Fibroblast of skin of scalp (primary cell): ENCODE measurements around the gene ST6GALNAC4.
"Not testable (repeated sequence)": the region's sequence is repeated elsewhere in the genome, so short reads cannot be mapped to it uniquely, and the experiment has no call there.

Experiments used
- DNase-seq: peaks from one replicate; pipeline ENCODE4 v3.0.0-alpha.2; 2013

Gene ST6GALNAC4

DNA sequence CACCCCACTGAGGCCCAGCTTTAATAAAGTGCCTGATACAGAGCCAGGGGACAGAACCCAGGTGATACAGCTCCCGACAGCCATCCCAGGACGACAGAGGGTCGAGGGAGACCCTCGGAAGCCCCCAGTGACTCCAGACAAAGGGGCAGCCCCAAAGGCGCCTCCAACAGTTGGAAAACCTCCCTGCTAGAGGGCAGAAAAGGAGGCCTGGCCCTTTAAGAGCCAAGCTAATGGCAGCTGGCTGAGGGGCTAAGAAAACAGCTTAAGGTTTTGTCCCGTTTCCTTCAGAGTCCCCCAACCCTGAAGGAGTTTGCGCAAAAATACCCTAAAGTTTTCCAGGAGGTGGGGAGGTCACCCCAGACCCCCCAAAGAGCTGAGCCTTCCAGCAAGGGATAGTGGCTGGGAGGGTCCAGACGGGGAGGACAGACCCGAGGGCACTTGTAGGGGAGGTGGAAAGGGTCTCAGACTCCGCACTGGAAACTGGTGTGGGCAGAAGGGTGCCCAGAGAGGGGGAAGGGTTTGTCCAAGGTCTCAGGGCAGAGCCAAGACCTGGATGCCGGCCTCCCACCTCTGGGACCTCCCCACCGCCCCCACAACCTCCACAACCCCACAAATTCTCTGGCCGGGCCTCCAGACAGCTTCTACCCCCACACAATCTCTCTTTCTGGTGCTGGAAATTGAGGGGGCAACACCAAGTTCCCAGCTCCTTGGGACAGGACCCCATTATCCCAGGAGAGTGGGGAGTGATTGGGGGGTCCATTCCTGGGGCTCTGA lies 31.1 kb downstream of the ST6GALNAC4 start:
- no peak for DNase-seq

DNA sequence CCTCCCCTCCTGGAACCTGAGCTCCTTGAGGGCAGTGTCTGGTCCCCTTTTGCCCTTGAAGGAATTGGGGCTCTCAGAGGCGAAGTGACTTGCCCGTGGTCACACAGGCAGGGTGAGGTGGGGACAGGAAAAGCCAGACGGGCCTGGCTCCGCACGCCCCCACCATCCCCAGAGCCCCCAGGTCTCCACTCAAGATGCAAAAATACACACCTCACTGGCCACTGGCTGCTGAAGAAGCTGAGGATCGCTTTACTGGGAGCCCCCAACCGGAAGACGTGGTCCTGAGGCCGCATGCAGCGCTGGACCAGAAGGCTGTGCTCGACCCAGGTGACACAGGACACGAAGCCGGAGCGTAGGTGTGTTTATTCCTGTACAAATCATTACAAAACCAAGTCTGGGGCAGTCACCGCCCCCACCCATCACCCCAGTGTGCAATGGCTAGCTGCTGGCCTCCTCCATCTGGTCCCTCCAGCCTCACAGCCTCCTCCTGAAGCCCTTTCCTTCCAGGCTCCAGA lies 31.8 kb downstream of the ST6GALNAC4 start:
- DNase-seq, result no peak

GRCh38 chr9:127884427-127884911 lies 32.4 kb downstream of the ST6GALNAC4 start:
- peak; percentile 50 for DNase-seq

DNA sequence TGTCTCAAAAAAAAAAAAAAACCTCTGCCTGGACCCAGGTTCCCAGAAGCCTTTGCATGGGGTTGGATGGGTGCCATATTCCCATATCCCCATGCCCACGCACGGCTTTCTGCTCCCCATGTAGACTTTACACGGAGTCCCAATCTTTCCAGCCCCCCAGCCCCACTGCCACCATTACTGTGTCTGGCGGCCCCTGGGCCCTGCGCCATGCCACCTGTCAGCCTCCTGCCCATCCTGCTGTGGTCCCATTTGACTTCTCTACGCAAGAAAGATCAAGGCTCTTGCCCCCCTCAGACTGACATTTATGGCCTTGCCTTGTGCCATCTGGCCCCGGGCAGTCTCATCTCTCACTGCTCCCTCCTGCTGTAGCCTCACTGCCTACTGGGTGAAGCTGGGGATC lies 32.9 kb downstream of the ST6GALNAC4 start:
- DNase-seq, result no peak

DNA sequence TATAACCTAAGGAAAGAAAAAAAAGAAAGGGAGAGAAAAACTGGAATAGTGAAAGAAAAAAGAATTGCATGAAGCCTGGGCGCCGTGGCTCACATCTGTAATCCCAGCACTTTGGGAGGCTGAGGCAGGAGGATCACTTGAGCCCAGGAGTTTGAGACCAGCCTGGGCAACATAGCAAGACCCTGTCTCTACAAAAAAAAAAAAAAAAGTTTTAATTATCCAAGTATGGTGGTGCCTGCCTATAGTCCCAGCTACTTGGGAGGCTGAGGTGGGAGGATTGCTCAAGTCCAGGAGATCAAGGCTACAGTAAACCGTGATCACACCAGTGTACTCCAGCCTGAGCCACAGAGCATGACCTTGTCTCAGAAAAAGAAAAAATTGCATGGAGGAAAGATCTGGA lies 35.1 kb downstream of the ST6GALNAC4 start:
- not testable (repeated sequence) for DNase-seq

DNA sequence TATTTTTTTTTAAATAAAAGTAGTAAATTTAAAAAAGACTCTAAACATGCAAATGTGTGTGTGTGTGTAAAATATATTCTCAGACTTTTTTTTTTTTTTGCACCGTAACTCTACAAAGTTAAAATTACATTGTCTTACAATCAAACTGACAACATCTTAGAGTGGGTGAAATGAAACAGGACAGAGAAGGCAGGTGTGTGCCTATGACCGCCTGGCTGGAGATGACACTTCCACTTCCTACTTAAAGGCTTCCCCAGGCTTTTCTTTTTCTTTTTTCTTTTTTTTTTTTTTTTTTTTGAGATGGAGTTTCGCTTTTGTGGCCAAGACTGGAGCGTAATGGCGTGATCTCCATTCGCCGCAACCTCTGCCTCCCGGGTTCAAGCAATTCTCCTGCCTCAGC lies 36.7 kb downstream of the ST6GALNAC4 start:
- no peak for DNase-seq

DNA sequence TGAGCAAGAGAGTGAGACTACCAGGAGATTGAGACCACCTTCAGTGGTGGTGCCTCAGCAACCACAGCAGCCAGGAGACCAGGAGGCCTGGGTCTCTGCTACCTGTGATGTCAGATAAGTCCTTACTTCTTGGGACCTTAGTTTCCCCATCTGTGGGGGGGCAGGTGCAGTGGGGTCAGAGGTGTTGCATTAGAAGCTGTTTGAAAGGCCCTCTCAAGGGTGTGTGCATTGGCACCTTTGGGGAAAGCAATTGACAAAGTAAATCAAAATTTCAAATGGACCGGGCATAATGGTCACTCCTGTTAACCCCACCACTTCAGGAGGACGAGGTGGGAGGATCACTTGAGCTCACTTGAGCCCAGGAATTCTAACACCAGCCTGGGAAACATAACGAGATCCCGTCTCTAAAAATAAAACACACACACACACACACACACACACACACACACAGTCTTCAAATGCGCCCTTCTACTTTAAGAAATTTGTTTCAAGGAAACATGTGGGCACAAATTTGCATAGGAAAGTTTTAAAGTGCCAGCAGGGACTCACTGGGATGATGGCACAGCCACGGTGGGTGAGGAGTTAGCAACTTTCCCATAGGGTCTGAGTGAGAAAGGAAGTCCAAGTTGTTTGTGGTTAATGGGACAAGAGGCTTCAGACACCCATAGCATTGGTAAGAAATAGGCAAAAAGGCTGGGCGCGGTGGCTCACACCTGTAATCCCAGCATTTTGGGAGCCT lies 38.0 kb downstream of the ST6GALNAC4 start:
- no peak for DNase-seq

GRCh38 chr9:127878001-127878651 lies 38.7 kb downstream of the ST6GALNAC4 start:
- no peak for DNase-seq

GRCh38 chr9:127877566-127877998 lies 39.3 kb downstream of the ST6GALNAC4 start, which contains the start of gene AK1:
AK1 (minus strand) TSS chr9:127877675; CDS start chr9:127874617, 3,058 bp downstream.
- DNase-seq, result peak; percentile 65

DNA sequence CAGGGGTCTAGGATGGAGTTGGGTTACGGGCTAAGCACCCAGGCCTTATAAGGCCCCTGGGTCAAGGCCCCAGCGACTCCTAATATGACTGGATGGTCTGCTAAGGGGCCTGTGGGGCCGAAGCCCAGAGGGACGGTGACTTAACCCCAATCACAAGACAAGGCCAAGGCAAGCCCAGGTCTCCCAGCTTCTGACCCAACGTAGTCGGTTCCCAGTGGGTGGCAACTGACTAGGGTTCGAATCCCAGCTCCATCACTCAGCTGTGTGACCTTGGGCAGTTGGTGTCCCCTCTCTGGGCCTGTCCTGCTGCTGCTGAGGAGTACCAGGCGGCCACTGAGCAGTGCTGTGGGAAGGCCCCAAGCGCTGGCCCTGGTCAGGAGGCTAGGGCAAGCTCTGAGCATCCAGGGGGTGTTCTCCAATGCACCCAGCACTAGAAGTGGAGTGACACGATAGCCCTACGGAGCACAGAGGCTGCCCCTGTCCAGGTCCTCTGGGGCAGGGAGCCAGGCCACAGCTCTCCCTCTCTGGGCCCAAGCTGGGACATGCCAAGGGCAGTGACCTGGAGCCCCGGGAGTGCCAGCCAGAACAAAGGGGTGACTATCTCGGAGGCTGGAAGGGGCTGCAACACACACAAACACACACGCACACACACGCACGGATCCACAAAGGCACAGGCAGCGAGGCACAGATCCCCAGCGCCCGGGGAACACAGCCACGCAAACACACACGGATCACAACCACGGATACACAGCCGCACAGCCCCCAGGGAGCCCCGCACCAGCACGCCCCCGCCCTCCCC lies 39.9 kb downstream of the ST6GALNAC4 start:
- no peak for DNase-seq

DNA sequence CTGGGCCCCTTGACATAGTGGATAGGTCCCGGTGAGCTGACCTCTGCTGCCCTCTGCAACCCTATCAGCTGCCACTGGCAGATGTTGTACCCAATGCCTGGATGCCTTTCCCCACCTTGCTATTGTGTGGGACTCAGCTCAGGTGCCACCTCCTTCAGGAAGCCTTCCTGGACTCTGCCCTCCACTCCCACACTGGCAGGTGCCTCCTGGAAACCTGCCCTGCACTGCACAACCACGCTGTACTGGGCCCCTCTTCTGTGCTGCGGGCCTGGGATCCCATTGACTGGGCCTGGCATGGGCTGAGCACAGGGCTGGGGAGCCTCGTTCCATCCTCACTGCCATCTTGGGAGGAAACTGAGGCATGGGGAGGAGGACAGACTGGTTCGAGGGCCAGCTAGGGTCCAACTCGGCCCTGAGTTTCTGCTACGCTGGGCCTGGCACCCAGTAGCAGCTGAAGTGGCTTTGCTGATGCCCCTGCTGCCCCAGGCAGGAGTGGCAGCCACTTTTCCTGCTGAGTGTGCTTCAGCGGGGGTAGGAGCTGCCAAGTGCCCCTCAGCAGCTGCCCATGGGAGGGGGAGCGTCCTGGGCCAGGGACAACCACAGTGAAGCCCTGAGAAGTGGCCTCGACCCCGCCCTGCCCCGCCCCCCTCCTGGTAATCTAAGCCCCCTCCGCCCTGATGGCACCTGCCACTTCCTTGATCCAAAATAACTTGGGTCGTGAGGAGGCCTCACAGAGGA lies 40.6 kb downstream of the ST6GALNAC4 start:
- no peak for DNase-seq

GRCh38 chr9:127875306-127875966 lies 41.4 kb downstream of the ST6GALNAC4 start:
- peak; percentile 65 for DNase-seq

DNA sequence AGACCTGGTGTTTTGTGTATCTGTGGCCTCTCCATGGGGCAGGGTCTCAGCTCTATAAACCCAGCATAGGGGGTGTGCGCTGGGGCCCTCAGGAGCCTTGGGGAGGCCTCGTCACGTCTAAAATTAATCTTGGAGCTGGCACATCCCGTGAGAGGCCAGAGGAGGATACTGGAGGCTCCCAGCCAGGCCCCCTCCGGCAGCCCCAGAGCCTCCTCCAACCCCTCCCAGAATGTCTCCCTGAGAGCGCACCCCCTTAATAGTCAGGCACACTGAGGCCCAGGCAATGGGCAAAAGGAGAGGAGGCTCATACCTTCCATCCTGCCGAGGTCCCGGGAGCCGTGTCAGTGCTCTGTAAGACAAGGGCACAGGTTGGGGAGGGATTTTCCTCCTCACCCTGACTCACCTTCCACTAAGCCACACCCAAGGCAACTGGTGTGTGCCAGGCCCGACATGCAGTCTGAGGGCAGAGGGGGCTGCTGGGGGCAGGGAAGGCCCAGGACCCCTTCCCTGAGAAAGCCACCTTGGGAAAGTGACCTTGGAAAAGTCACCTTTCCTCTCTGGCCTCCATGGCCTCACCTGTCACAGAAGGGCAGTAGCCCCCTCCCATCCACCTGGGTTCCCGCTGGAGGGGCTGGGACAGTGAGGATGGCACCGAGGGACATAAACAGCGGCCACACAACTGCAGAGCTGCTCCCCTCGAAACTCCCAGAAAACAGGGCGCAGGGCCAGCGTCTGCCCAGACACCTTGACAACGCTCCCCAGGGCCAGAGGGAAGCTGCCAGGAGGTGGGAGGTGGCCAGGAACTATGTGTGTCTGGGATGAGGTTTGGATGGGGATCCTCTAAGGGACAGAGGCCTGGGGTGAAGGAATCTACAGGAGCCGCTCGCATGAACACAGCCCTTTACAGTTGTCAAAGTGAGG lies 42.3 kb downstream of the ST6GALNAC4 start:
- DNase-seq, result no peak

DNA sequence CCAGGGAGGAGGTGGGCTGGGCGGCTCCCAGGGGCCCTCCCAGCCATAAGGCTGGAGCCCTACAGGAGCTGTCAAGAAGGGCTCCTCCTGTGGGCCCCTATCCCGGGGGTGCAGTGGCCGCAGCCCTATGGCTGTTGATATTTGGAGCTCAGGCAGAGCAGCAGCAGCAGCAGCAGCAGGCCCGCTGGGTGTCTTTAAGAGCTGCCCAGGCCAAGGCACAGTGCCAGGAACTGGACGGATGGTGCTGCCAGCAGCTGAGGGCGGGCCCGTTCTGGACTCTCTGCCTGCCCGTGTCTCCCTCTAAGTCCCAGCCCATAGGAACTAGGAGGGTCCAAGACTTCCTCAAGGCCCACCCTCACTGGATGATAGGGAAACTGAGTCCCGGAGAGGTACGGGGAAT lies 43.0 kb downstream of the ST6GALNAC4 start:
- DNase-seq, result no peak

DNA sequence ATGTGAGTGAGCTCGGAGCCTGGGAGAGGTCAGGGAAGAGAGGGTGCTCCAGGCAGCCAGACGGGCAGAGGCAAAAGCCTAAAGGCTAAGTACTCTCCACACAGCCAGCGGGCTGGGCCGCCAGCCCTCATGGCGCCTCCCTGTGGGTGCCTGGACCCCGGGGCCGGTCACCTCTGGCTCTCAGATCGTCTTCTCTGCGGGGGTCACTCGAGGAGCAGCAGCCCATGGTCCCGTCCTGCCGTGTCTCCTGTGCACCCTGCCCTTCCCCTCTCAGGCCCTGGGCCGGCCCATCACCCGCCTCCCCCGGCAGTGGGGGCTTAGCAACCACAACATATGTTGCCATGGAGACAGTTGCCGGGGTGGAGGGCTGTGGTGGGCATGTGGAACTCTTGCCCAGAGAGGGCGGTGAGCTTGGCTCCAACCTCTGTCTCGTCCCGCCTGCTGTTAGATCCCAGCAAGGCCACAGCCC lies 43.6 kb downstream of the ST6GALNAC4 start:
- DNase-seq, result no peak

- DNase-seq, result no peak
Measured at GRCh38 chr9:127872369-127873222, 44.2 kb downstream of the ST6GALNAC4 start.

- DNase-seq, result no peak
Measured at GRCh38 chr9:127871531-127871930, 45.3 kb downstream of the ST6GALNAC4 start.

GRCh38 chr9:127870887-127871286 lies 46.0 kb downstream of the ST6GALNAC4 start:
- no peak for DNase-seq

- DNase-seq, result not testable (repeated sequence)
Measured at GRCh38 chr9:127870153-127870491, 46.7 kb downstream of the ST6GALNAC4 start.
